ENCODE results near the gene STX17.

STX17 gene

GRCh38 chr9:99925541-99925940 lies 19.1 kb downstream of the STX17 start:
- Mint-ChIP-seq H3K9me3 (peaks cover 18% of the 10 kb centered on the region), H3K36me3 (ENCODE audit: low read depth) (peaks cover 50% of the 10 kb centered on the region), H3K27ac (no peak overlapping the region), H3K4me3 (no peak overlapping the region), H3K4me1 (ENCODE audit: low read depth) (peaks cover 19% of the 10 kb centered on the region), H3K27me3 (ENCODE audit: low read depth) (no peaks in the 10 kb centered on the region)

GRCh38 chr9:99929652-99930051 lies 23.2 kb downstream of the STX17 start:
- H3K9me3 Mint-ChIP-seq, result peaks cover 15% of the 10 kb centered on the region
- no peak overlapping the region for H3K4me3 Mint-ChIP-seq
- H3K27ac Mint-ChIP-seq, result no peak overlapping the region
- peaks cover 33% of the 10 kb centered on the region for H3K36me3 Mint-ChIP-seq (ENCODE audit: low read depth)
- no peaks in the 10 kb centered on the region for H3K4me1 Mint-ChIP-seq (ENCODE audit: low read depth)
- no peaks in the 10 kb centered on the region for H3K27me3 Mint-ChIP-seq (ENCODE audit: low read depth)

DNA sequence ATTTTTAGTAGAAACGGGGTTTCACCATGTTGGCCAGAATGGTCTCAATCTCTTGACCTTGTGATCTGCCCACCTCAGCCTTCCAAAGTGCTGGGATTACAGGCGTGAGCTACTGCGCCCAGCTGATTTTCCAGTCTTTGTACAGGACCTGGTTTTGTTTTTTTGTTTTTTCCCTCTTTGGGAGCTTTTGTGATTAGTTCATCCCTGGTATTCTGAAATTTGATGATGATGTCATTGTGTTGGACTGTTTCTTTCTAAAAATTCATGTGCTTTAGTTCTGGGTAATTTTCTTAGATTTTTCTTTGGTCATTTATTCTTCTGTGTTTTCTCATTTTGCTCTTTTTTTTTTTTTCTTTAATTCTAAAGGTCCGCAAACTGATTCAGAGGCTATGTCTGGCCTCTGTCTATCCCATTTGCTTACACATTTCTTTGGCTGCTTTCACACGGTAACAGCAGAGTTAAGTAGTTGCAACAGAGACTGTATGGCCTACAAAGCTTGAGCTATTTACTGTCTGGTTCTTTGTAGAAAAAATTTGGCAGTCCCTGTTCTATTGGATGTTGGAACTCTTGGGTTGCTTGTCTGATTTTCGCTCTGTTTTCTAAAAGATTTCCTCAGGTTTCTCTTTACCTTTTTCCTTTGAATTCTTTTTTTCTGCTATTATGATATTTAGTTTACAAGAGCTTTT lies 24.8 kb downstream of the STX17 start:
- peaks cover 26% of the 10 kb centered on the region for H3K36me3 Mint-ChIP-seq (ENCODE audit: low read depth)
- no peak overlapping the region for H3K4me3 Mint-ChIP-seq
- no peaks in the 10 kb centered on the region for H3K4me1 Mint-ChIP-seq (ENCODE audit: low read depth)
- H3K27ac Mint-ChIP-seq, result no peak overlapping the region
- peaks cover 4% of the 10 kb centered on the region for H3K9me3 Mint-ChIP-seq
- no peaks in the 10 kb centered on the region for H3K27me3 Mint-ChIP-seq (ENCODE audit: low read depth)

GRCh38 chr9:99936947-99937587 lies 30.6 kb downstream of the STX17 start:
- Mint-ChIP-seq H3K4me1 (ENCODE audit: low read depth) (no peaks in the 10 kb centered on the region), H3K9me3 (peaks cover 12% of the 10 kb centered on the region), H3K27ac (no peak overlapping the region), H3K27me3 (ENCODE audit: low read depth) (no peaks in the 10 kb centered on the region), H3K36me3 (ENCODE audit: low read depth) (peaks cover 18% of the 10 kb centered on the region), H3K4me3 (no peak overlapping the region)

- H3K27ac Mint-ChIP-seq, result no peak overlapping the region
- peaks cover 15% of the 10 kb centered on the region for H3K36me3 Mint-ChIP-seq (ENCODE audit: low read depth)
These were observed 40.9 kb downstream of the STX17 start for GRCh38 chr9:99947395-99947794.

GRCh38 chr9:99948482-99948881 lies 42.0 kb downstream of the STX17 start:
- no peaks in the 10 kb centered on the region for H3K27me3 Mint-ChIP-seq (ENCODE audit: low read depth)
- no peak overlapping the region for H3K4me3 Mint-ChIP-seq
- no peaks in the 10 kb centered on the region for H3K4me1 Mint-ChIP-seq (ENCODE audit: low read depth)
- no peaks in the 10 kb centered on the region for H3K9me3 Mint-ChIP-seq
- no peak overlapping the region for H3K27ac Mint-ChIP-seq
- H3K36me3 Mint-ChIP-seq (ENCODE audit: low read depth), result peaks cover 14% of the 10 kb centered on the region

More at GRCh38 chr9:99947395-99947794, 40.9 kb downstream of the STX17 start:
- H3K4me1 Mint-ChIP-seq (ENCODE audit: low read depth), result no peaks in the 10 kb centered on the region
- no peaks in the 10 kb centered on the region for H3K27me3 Mint-ChIP-seq (ENCODE audit: low read depth)
- H3K9me3 Mint-ChIP-seq, result no peaks in the 10 kb centered on the region
- H3K4me3 Mint-ChIP-seq, result no peak overlapping the region

DNA sequence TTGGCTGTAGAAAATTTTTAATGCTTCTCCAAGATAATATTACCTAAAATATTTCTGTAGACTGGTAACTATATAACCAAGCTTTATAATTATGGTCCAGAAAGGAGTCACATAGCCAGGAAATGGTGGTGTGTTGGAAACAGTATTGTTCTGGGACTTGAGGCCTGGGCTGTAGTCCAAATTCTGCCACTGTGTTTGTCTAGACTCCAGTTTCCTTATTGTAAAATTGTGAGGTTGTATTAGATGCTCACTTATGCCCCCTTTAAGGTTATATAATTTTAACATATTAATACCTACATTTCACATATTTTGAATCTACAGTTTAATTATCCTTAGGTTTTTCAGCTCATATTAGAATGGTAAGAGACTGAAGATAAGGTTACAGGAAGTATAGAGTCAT lies 42.4 kb downstream of the STX17 start:
- peaks cover 11% of the 10 kb centered on the region for H3K36me3 Mint-ChIP-seq (ENCODE audit: low read depth)
- H3K9me3 Mint-ChIP-seq, result no peaks in the 10 kb centered on the region
- no peaks in the 10 kb centered on the region for H3K4me1 Mint-ChIP-seq (ENCODE audit: low read depth)
- H3K27ac Mint-ChIP-seq, result no peak overlapping the region
- no peaks in the 10 kb centered on the region for H3K27me3 Mint-ChIP-seq (ENCODE audit: low read depth)
- H3K4me3 Mint-ChIP-seq, result no peak overlapping the region

DNA sequence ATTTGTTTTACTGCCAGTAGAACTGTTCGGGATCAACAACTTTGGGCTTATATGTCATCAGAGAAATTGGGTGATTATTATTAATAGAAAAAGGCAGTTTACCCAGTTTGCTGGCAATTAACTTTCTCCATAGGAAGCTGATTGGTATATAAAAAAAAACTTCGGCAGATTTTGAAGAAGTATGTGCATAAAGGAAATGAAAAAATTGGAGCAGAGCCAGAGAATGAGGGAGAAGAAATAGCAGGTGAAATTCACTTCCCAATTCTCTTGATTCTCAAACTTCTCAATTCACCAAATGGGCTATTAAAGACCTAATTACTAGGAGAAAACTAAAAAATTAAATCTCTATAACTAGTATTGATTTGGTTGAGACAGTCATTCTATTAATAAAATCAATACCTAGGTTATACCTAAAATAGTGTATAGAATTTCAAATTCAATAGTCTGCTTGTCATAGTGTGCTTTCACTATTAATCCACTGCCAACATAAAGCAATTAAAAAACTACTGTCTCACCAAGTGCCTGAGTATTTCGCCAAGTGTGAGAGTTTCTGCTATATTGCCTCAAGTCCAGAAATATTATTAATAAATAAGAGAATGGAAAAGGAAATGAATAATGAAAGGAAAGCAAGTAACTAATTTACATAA lies 47.5 kb downstream of the STX17 start:
- Mint-ChIP-seq H3K9me3 (no peaks in the 10 kb centered on the region), H3K4me3 (no peak overlapping the region), H3K36me3 (ENCODE audit: low read depth) (peaks cover 18% of the 10 kb centered on the region), H3K27me3 (ENCODE audit: low read depth) (no peaks in the 10 kb centered on the region), H3K27ac (no peak overlapping the region), H3K4me1 (ENCODE audit: low read depth) (peaks cover 8% of the 10 kb centered on the region)

GRCh38 chr9:99954819-99955218 lies 48.4 kb downstream of the STX17 start:
- no peak overlapping the region for H3K27ac Mint-ChIP-seq
- peaks cover 20% of the 10 kb centered on the region for H3K36me3 Mint-ChIP-seq (ENCODE audit: low read depth)
- H3K4me3 Mint-ChIP-seq, result no peak overlapping the region
- no peaks in the 10 kb centered on the region for H3K9me3 Mint-ChIP-seq
- no peaks in the 10 kb centered on the region for H3K27me3 Mint-ChIP-seq (ENCODE audit: low read depth)
- peaks cover 8% of the 10 kb centered on the region for H3K4me1 Mint-ChIP-seq (ENCODE audit: low read depth)

- no peak overlapping the region for H3K4me3 Mint-ChIP-seq
These were observed 49.2 kb downstream of the STX17 start for GRCh38 chr9:99955606-99956005.

GRCh38 chr9:99962680-99963261 lies 56.3 kb downstream of the STX17 start:
- Mint-ChIP-seq H3K4me1 (ENCODE audit: low read depth) (no peaks in the 10 kb centered on the region), H3K27me3 (ENCODE audit: low read depth) (no peaks in the 10 kb centered on the region), H3K9me3 (no peaks in the 10 kb centered on the region), H3K4me3 (no peak overlapping the region), H3K27ac (no peak overlapping the region), H3K36me3 (ENCODE audit: low read depth) (peaks cover 26% of the 10 kb centered on the region)

More at GRCh38 chr9:99955606-99956005, 49.2 kb downstream of the STX17 start:
- peaks cover 17% of the 10 kb centered on the region for H3K36me3 Mint-ChIP-seq (ENCODE audit: low read depth)
- H3K27me3 Mint-ChIP-seq (ENCODE audit: low read depth), result no peaks in the 10 kb centered on the region
- no peak overlapping the region for H3K27ac Mint-ChIP-seq
- no peaks in the 10 kb centered on the region for H3K9me3 Mint-ChIP-seq
- H3K4me1 Mint-ChIP-seq (ENCODE audit: low read depth), result peaks cover 8% of the 10 kb centered on the region

DNA sequence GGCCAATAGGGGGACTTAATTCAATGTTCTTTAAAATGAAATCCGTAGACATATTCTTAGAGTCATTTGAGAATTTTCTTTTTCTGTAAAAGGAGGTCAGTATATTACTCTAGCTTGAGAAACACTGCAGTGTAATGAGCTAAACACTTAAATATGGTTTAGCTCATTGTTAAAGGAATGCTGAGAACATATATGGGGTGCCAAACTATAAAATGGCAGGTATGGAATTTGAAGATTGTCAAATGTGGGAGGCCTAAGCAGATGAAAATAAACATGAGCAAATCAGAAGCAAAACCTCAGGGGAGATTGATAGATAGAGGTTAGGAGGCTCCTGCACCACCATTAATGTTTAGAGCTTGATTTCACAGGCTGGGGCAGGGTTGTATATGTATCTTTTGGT lies 57.9 kb downstream of the STX17 start:
- peaks cover 27% of the 10 kb centered on the region for H3K36me3 Mint-ChIP-seq (ENCODE audit: low read depth)
- no peaks in the 10 kb centered on the region for H3K4me1 Mint-ChIP-seq (ENCODE audit: low read depth)
- H3K9me3 Mint-ChIP-seq, result no peaks in the 10 kb centered on the region
- no peak overlapping the region for H3K27ac Mint-ChIP-seq
- no peaks in the 10 kb centered on the region for H3K27me3 Mint-ChIP-seq (ENCODE audit: low read depth)
- no peak overlapping the region for H3K4me3 Mint-ChIP-seq

GRCh38 chr9:99966001-99966400 lies 59.5 kb downstream of the STX17 start:
- Mint-ChIP-seq H3K4me1 (ENCODE audit: low read depth) (no peaks in the 10 kb centered on the region), H3K9me3 (no peaks in the 10 kb centered on the region), H3K4me3 (no peak overlapping the region), H3K36me3 (ENCODE audit: low read depth) (peaks cover 26% of the 10 kb centered on the region), H3K27me3 (ENCODE audit: low read depth) (no peaks in the 10 kb centered on the region), H3K27ac (no peak overlapping the region)

DNA sequence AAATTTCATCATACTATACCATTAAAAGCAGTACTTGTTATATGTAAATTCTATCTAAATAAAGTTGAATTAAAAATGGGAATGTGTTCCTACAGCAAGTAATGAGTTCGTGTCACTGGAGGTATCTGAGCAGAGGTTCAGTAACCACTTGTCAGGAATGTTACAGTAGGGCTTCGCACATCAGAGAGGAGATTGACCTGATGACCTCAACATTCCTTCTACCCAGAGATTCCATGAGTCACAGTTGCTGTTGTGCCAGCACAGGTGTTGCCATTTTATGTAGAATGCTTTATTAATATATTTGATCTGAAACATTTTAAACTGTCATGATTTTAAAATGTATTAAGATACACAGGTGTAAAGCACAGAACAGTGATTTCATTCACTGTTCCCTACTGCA lies 60.3 kb downstream of the STX17 start:
- H3K27me3 Mint-ChIP-seq (ENCODE audit: low read depth), result no peaks in the 10 kb centered on the region
- peaks cover 22% of the 10 kb centered on the region for H3K36me3 Mint-ChIP-seq (ENCODE audit: low read depth)
- H3K27ac Mint-ChIP-seq, result no peak overlapping the region

DNA sequence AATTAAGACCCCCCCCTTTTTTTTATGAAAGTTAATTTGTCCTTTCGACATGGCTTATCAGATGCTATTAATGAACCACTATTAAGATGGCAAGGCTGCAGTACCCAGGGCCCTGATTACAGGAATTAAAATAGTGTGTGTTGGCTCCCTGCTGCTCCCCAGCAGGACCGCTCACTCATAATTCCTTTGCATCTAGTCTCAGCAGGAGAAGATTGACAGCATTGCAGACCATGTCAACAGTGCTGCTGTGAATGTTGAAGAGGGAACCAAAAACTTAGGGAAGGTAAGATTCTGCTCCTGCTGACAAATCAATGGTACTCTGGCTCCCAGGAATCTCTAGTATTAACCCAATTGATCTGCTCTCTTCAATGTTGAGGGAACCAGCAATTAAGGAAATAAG lies 61.0 kb downstream of the STX17 start:
- Mint-ChIP-seq H3K9me3 (no peaks in the 10 kb centered on the region), H3K27ac (no peak overlapping the region), H3K4me1 (ENCODE audit: low read depth) (no peaks in the 10 kb centered on the region), H3K36me3 (ENCODE audit: low read depth) (peaks cover 19% of the 10 kb centered on the region), H3K27me3 (ENCODE audit: low read depth) (no peaks in the 10 kb centered on the region), H3K4me3 (no peak overlapping the region)

More for the DNA sequence above, 60.3 kb downstream of the STX17 start:
- Mint-ChIP-seq H3K4me1 (ENCODE audit: low read depth) (no peaks in the 10 kb centered on the region), H3K4me3 (no peak overlapping the region), H3K9me3 (no peaks in the 10 kb centered on the region)
